IMR-90 (cell line): Measurements from ENCODE around the gene LCK. TPM values are rescaled to one million over a fixed set of nuclear protein-coding genes. Genes with fewer than 3 reads are reported as not detected.

ENCODE experiments used
- ATAC-seq: fragments of 200-7000 bp; cut with Tn5 transposase; 2 replicates; pipeline ENCODE4 v1.9.1; 2020; ENCODE audit warnings: low read depth, mild to moderate bottlenecking, moderate library complexity
- BruUV-seq: library from RNA; stranded (reverse); fragments of 400-500 nt; replicated peaks from 2 replicates; lab custom pipeline; 2021; lab: Mats Ljungman, UMichigan
- CTCF ChIA-PET: fragments of 300-600 bp; formaldehyde crosslinking; extraction: SDS; loops from one replicate; lab custom pipeline; 2021; ENCODE audit warnings: antibody characterized with exemption; lab: Yijun Ruan, JAX
- POLR2A ChIA-PET: fragments of 300-600 bp; sonication (Branson Sonifier 250); formaldehyde crosslinking; loops from one replicate; lab custom pipeline; 2022; ENCODE audit warnings: antibody characterized with exemption; ENCODE audit not compliant: unreplicated experiment; lab: Charles Lee
- DNase-seq: peaks from one replicate; pipeline ENCODE4 v3.0.0; 2013
- H2AFZ ChIP-seq: replicated peaks from 2 replicates; pipeline ENCODE3; 2013; ENCODE audit warnings: low read length, mild to moderate bottlenecking; ENCODE audit not compliant: poor library complexity
- H2AK5ac ChIP-seq: 2 replicates; pipeline ENCODE4 v1.6.1; 2013; ENCODE audit warnings: low read depth, low read length, inconsistent platforms
- H2AK9ac ChIP-seq: replicated peaks from 2 replicates; pipeline ENCODE3; 2013; ENCODE audit warnings: mild to moderate bottlenecking, low read depth, low read length, moderate library complexity; ENCODE audit not compliant: poor library complexity
- H2BK120ac ChIP-seq: 2 replicates; pipeline ENCODE4 v1.6.1; 2013; ENCODE audit warnings: low read depth, low read length, inconsistent platforms
- H2BK15ac ChIP-seq: 3 replicates; pipeline ENCODE4 v1.6.1; 2013; ENCODE audit warnings: low read depth, low read length, inconsistent platforms
- H2BK20ac ChIP-seq: 2 replicates; pipeline ENCODE4 v1.6.1; 2013; ENCODE audit warnings: low read depth, mild to moderate bottlenecking, inconsistent platforms, low read length, moderate library complexity
- H2BK5ac ChIP-seq: 2 replicates; pipeline ENCODE4 v1.6.1; 2013; ENCODE audit warnings: mild to moderate bottlenecking, low read depth, low read length, inconsistent platforms; ENCODE audit not compliant: poor library complexity, severe bottlenecking
- H3K14ac ChIP-seq: replicated peaks from 2 replicates; pipeline ENCODE4 v1.6.1; 2013; ENCODE audit warnings: low read depth, low read length, inconsistent platforms
- H3K18ac ChIP-seq: 2 replicates; pipeline ENCODE4 v1.6.1; 2013; ENCODE audit warnings: low read depth, low read length, control low read depth
- H3K23ac ChIP-seq: 2 replicates; pipeline ENCODE4 v1.6.1; 2013; ENCODE audit warnings: low read depth, low read length, inconsistent platforms
- H3K27ac ChIP-seq: 2 replicates; pipeline ENCODE4 v1.5.1; 2013; ENCODE audit warnings: mild to moderate bottlenecking, control low read depth, low read length; ENCODE audit not compliant: insufficient read depth
- H3K27me3 ChIP-seq: 2 replicates; pipeline ENCODE4 v1.6.1; 2013; ENCODE audit warnings: low read length; ENCODE audit not compliant: control insufficient read depth, insufficient read depth
- H3K36me3 ChIP-seq: 2 replicates; pipeline ENCODE4 v1.6.1; 2013; ENCODE audit warnings: low read length, mixed read lengths; ENCODE audit not compliant: control insufficient read depth, insufficient read depth
- H3K4ac ChIP-seq: 2 replicates; pipeline ENCODE4 v1.6.1; 2013; ENCODE audit warnings: low read depth, low read length, inconsistent platforms
- H3K4me1 ChIP-seq: 2 replicates; pipeline ENCODE4 v1.6.1; 2013; ENCODE audit warnings: low read length, mixed read lengths; ENCODE audit not compliant: control insufficient read depth, insufficient read depth
- H3K4me2 ChIP-seq: 2 replicates; pipeline ENCODE4 v1.6.1; 2013; ENCODE audit warnings: low read depth, mild to moderate bottlenecking, control low read depth, low read length, moderate library complexity
- H3K4me3 ChIP-seq: 2 replicates; pipeline ENCODE4 v1.5.1; 2013; ENCODE audit warnings: low read depth, mild to moderate bottlenecking, control low read depth, low read length, moderate library complexity; ENCODE audit not compliant: insufficient read depth
- H3K56ac ChIP-seq: 2 replicates; pipeline ENCODE4 v1.6.1; 2013; ENCODE audit warnings: low read length, inconsistent platforms; ENCODE audit not compliant: insufficient read depth; ENCODE audit errors: extremely low read depth
- H3K79me1 ChIP-seq, 2 experiments: 2 replicates each; pipeline ENCODE4 v1.6.1; 2013; ENCODE audit warnings: low read length in 2 of 2, inconsistent platforms in 1 of 2, low read depth in 1 of 2
- H3K9ac ChIP-seq: 2 replicates; pipeline ENCODE4 v1.6.1; 2013; ENCODE audit warnings: low read depth, low read length, control low read depth
- H3K9me1 ChIP-seq: 2 replicates; pipeline ENCODE4 v1.6.1; 2013; ENCODE audit warnings: low read length, inconsistent platforms; ENCODE audit not compliant: insufficient read depth
- H3K9me3 ChIP-seq: 2 replicates; pipeline ENCODE4 v1.6.1; 2013; ENCODE audit warnings: low read length; ENCODE audit not compliant: control insufficient read depth, insufficient read depth
- H4K20me1 ChIP-seq: 2 replicates; pipeline ENCODE4 v1.6.1; 2013; ENCODE audit warnings: low read length, inconsistent platforms; ENCODE audit not compliant: insufficient read depth
- H4K5ac ChIP-seq: 2 replicates; pipeline ENCODE4 v1.6.1; 2013; ENCODE audit warnings: mild to moderate bottlenecking, low read depth, low read length, control low read depth
- H4K8ac ChIP-seq, 2 experiments: 2 replicates each; pipeline ENCODE4 v1.6.1; 2013; ENCODE audit warnings: low read depth in 2 of 2, low read length in 2 of 2, control low read depth in 1 of 2, inconsistent platforms in 1 of 2
- H4K91ac ChIP-seq: 2 replicates; pipeline ENCODE4 v1.6.1; 2013; ENCODE audit warnings: low read depth, low read length, inconsistent platforms; ENCODE audit not compliant: insufficient read depth
- MAFK ChIP-seq: IDR thresholded peaks from 2 replicates; pipeline ENCODE4 v1.6.1; 2012; ENCODE audit warnings: low read depth, low read length, improper control_type of control experiment
- MAZ ChIP-seq: IDR thresholded peaks from 2 replicates; pipeline ENCODE4 v1.6.1; 2012; ENCODE audit warnings: low read depth, mild to moderate bottlenecking, low read length, improper control_type of control experiment, moderate library complexity, borderline replicate concordance
- MXI1 ChIP-seq: IDR thresholded peaks from 2 replicates; pipeline ENCODE4 v1.6.1; 2012; ENCODE audit warnings: low read depth, mild to moderate bottlenecking, low read length, moderate library complexity, borderline replicate concordance
- POLR2A ChIP-seq: IDR thresholded peaks from 2 replicates; pipeline ENCODE4 v1.6.1; 2012; ENCODE audit warnings: mild to moderate bottlenecking, low read depth, low read length
- WGBS, 2 experiments: methylation state at CpG; one replicate each; pipeline versions ENCODE4 v1.1.5 to v1.1.7; 2013; ENCODE audit warnings: missing lambda C conversion rate in 2 of 2; ENCODE audit not compliant: insufficient read length in 1 of 2; ENCODE audit errors: extremely low coverage in 2 of 2; 5-methylcytosine and 5-hydroxymethylcytosine counted together
- dilution Hi-C: fragments of 300-500 bp; cut with HindIII; formaldehyde crosslinking; loops from one replicate; pipeline ENCODE4 v1.14.3; 2018; ENCODE audit warnings: low sequenced_read_pairs; ENCODE audit not compliant: unreplicated experiment
- in situ Hi-C: fragments of 300-500 bp; cut with MboI; formaldehyde crosslinking; loops from 3 replicates; pipeline ENCODE4 v1.14.3; 2019; ENCODE audit warnings: low sequenced_read_pairs, inconsistent platforms, mixed read lengths
- intact Hi-C: fragments of 100-400 bp; cut with micrococcal nuclease; formaldehyde crosslinking; loops from 2 replicates; pipeline ENCODE4 v1.10.0; 2022
- polyA plus RNA-seq, 3 experiments: library from polyadenylated mRNA; depleted of rRNA; stranded (reverse); fragments of >200 nt; gene quantifications; 2 replicates each; pipeline ENCODE4 v1.2.3, GENCODE V29; 2012; ENCODE audit warnings: low replicate concordance in 1 of 3
- total RNA-seq: library from RNA; depleted of rRNA; stranded (reverse); fragments of >200 nt; gene quantifications from 2 replicates; pipeline ENCODE4 v1.2.3, GENCODE V29; 2012
- TF ChIP-seq, protein P1 (sequence below): fragments of 150-350 bp; IDR thresholded peaks from 2 replicates; pipeline ENCODE4 v1.6.1; 2017; ENCODE audit warnings: mild to moderate bottlenecking, antibody characterized with exemption, low read length, low read depth

Gene LCK
- total and polyA plus RNA-seq, 2 of the 4 experiments (the other 2 are of a cell fraction): not detected

DNA sequence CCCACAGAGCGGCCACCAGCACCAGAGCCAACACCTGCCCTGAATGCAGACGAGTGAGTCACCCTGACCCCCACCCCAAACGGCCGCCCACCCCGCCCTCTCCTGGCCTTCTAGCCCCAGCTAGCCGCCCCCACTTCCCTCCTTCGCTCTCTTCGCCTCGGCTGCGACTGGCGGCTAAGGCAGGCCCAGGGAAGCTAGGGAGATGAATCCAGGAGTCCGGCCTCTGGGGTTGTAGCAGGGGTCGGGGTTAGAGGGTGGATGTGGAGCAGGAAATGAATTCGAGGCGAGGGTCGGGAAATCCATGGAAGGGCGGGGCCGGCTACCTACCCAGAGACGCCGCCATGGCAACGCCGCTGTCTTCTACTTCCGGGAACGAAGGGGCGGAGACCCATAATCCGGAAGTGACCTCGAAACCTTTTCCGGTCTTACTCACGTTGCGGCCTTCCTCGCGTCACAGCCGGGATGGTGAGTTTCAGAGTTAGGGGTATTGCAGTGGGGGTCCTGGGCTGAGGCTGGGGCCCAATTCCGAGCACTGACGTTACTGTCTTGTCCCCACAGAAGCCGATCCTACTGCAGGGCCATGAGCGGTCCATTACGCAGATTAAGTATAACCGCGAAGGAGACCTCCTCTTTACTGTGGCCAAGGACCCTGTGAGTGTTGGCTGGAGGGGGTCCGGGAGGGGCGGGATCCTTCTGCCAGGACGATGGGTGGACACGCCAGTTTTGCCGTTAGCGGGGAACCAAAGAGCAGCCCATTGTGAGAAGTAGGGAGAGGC, 28.9 kb upstream of the LCK start, which contains the start of the genes EIF3I and TMEM234:
Gene EIF3I, plus strand, starts transcription at position 428 of the 776 bp plus-strand sequence. Its CDS starts 35 bp downstream, at position 463.
Gene TMEM234, minus strand, starts transcription at position 374 of the 776 bp plus-strand sequence. Its CDS starts 31 bp downstream, at position 343.
- TF ChIP-seq MAFK: no peak
- TF ChIP-seq, protein P1, sequence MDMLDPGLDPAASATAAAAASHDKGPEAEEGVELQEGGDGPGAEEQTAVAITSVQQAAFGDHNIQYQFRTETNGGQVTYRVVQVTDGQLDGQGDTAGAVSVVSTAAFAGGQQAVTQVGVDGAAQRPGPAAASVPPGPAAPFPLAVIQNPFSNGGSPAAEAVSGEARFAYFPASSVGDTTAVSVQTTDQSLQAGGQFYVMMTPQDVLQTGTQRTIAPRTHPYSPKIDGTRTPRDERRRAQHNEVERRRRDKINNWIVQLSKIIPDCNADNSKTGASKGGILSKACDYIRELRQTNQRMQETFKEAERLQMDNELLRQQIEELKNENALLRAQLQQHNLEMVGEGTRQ: 0 out of 2 replicates have a peak, but pooled peaks have one; percentile 9
- TF ChIP-seq MXI1: peak; percentile 58; the same call in 1 of the 2 replicates
- TF ChIP-seq POLR2A: peak; percentile 94
- TF ChIP-seq MAZ: peak; percentile 37; the same call in 1 of the 2 replicates
- dilution Hi-C loops: no loop called here
- H4K91ac ChIP-seq: peak within 1 kb of the TSS; percentile 85
- H3K79me1 ChIP-seq: peaks cover 37 to 62% of the 10 kb centered on the region in 2 experiments
- peak within 1 kb of the TSS; percentile 96 for H3K4ac ChIP-seq
- peak within 1 kb of the TSS; percentile 84 for H2AFZ ChIP-seq
- ATAC-seq (peak; percentile 89), DNase-seq (peak; percentile 91)
- H4K5ac ChIP-seq: peak within 1 kb of the TSS; percentile 90
- H3K18ac ChIP-seq: peak within 1 kb of the TSS; percentile 47
- H4K8ac ChIP-seq: peak within 1 kb of the TSS; percentile 96 to 98
- H2AK5ac ChIP-seq: peak within 1 kb of the TSS; percentile 98
- H2BK120ac ChIP-seq: peak within 1 kb of the TSS; percentile 48; the same call in 1 of the 2 replicates
- H2BK5ac ChIP-seq: peak within 1 kb of the TSS; percentile 71
- peaks cover 13% of the 10 kb centered on the region for H3K9me1 ChIP-seq
- H2BK20ac ChIP-seq: no peak within 1 kb of the TSS
- in situ Hi-C loops: no loop called here
- H3K9me3 ChIP-seq: no peaks in the 10 kb centered on the region
- peak within 1 kb of the TSS; percentile 88 for H3K9ac ChIP-seq
- ChIA-PET POLR2A (no interaction called here), CTCF (no interaction called here)
- peaks cover 31% of the 10 kb centered on the region for H3K36me3 ChIP-seq
- intact Hi-C loops: loop anchor here (5.0 kb wide), 1 partner anchor 70 kb away; the partner anchor contains the start of gene HDAC1
- H3K4me2 ChIP-seq: peak within 1 kb of the TSS; percentile 100
- no peaks in the 10 kb centered on the region for H3K27me3 ChIP-seq
- H3K56ac ChIP-seq: peak within 1 kb of the TSS; percentile 92
- 0 out of 2 replicates have a peak, but pooled peaks cover 4% of the 10 kb centered on the region for H4K20me1 ChIP-seq
- WGBS, 2 experiments: 1% methylated on average over 22 of the region's 46 CpGs; no CpG with 5 or more reads in 1 of the 2 experiments
- peaks cover 12% of the 10 kb centered on the region for H3K4me1 ChIP-seq
- peak within 1 kb of the TSS; percentile 84 for H3K4me3 ChIP-seq
- H3K23ac ChIP-seq: peak within 1 kb of the TSS; percentile 93
- H3K27ac ChIP-seq: peak within 1 kb of the TSS; percentile 86
- peak within 1 kb of the TSS; percentile 96 for H3K14ac ChIP-seq
- peak within 1 kb of the TSS; percentile 17; the same call in 1 of the 3 replicates for H2BK15ac ChIP-seq
- BruUV-seq: TSS peak; percentile 49
- peak within 1 kb of the TSS; percentile 98 for H2AK9ac ChIP-seq
